K562 (cell line): Measurements from ENCODE around the gene XYLB. TPM values are rescaled to one million over a fixed set of nuclear protein-coding genes. Genes with fewer than 3 reads are reported as not detected.

Experiments
- ARID4B ChIP-seq: sonication (generic); formaldehyde crosslinking; IDR thresholded peaks from 2 replicates; pipeline ENCODE4 v1.8.0; 2022; ENCODE audit warnings: mild to moderate bottlenecking, missing genetic modification reagents
- CCNT2 ChIP-seq: IDR thresholded peaks from 2 replicates; pipeline ENCODE4 v1.6.1; 2011; ENCODE audit warnings: borderline replicate concordance, low read depth, mild to moderate bottlenecking, moderate library complexity, mixed read lengths, low read length; ENCODE audit not compliant: insufficient read length; ENCODE audit errors: extremely low read depth
- CREM ChIP-seq: IDR thresholded peaks from 2 replicates; pipeline ENCODE4 v1.6.1; 2014; ENCODE audit warnings: antibody characterized with exemption, low read depth
- GABPA ChIP-seq: fragments of 200-800 bp; sonication (Bioruptor generic); conservative IDR thresholded peaks from 2 replicates; pipeline ENCODE4 v1.6.1; 2016; ENCODE audit warnings: low read depth, missing genetic modification characterization, missing compliant biosample characterization
- KDM1A ChIP-seq, 2 experiments: fragments of 450-650 bp; IDR thresholded peaks; 2 replicates each; pipeline ENCODE4 v1.6.1; 2016; ENCODE audit warnings: mild to moderate bottlenecking in 2 of 2
- L3MBTL2 ChIP-seq: fragments of 450-650 bp; IDR thresholded peaks from 2 replicates; pipeline ENCODE4 v1.6.1; 2016; ENCODE audit warnings: mild to moderate bottlenecking, moderate library complexity
- MNT ChIP-seq, 2 experiments: fragments of 450-650 bp; conservative IDR thresholded peaks; 2 replicates each; pipeline ENCODE4 v1.6.1; 2017; ENCODE audit warnings: mild to moderate bottlenecking in 2 of 2, moderate library complexity in 2 of 2
- MYC ChIP-seq, 2 experiments: fragments of 250-450 bp in 1 of 2; sonication (Bioruptor Pico) in 1 of 2; IDR thresholded peaks; 2 replicates each; pipeline versions ENCODE4 v1.5.1 to v1.6.1; 2012 to 2021; ENCODE audit warnings: low read depth in 2 of 2, borderline replicate concordance in 1 of 2, improper control_type of control experiment in 1 of 2, low read length in 1 of 2, mild to moderate bottlenecking in 1 of 2, moderate library complexity in 1 of 2
- NFYB ChIP-seq: IDR thresholded peaks from 2 replicates; pipeline ENCODE4 v1.6.1; 2011; ENCODE audit warnings: mild to moderate bottlenecking, moderate library complexity; ENCODE audit not compliant: insufficient read length; ENCODE audit errors: extremely low read depth
- NRF1 ChIP-seq, 2 experiments: fragments of 450-650 bp; IDR thresholded peaks in 1 of 2; conservative IDR thresholded peaks in 1 of 2; 2 replicates each; pipeline ENCODE4 v1.6.1; 2014; ENCODE audit warnings: mild to moderate bottlenecking in 2 of 2
- PHF20 ChIP-seq: fragments of 450-650 bp; IDR thresholded peaks from 2 replicates; pipeline ENCODE4 v1.6.1; 2018; ENCODE audit not compliant: partially characterized antibody
- POLR2A ChIP-seq: fragments of 450-650 bp; conservative IDR thresholded peaks from 2 replicates; pipeline ENCODE4 v1.6.1; 2016
- RBFOX2 ChIP-seq: fragments of 200-400 bp; formaldehyde crosslinking; IDR thresholded peaks from 2 replicates; pipeline ENCODE4 v1.6.1; 2017; ENCODE audit warnings: low read depth, mild to moderate bottlenecking, low read length, moderate library complexity
- RBM22 ChIP-seq: fragments of 200-400 bp; formaldehyde crosslinking; IDR thresholded peaks from 2 replicates; pipeline ENCODE4 v1.6.1; 2018; ENCODE audit warnings: low read length, low read depth; ENCODE audit not compliant: poor library complexity, severe bottlenecking
- XRCC4 ChIP-seq: IDR thresholded peaks from one replicate; pipeline ENCODE4 v1.6.1; 2011; ENCODE audit not compliant: insufficient read depth, insufficient read length; ENCODE audit errors: extremely low read depth
- YY1 ChIP-seq, 3 experiments: IDR thresholded peaks; 2 replicates each; pipeline ENCODE4 v1.6.1; 2011; ENCODE audit warnings: low read length in 2 of 3, mild to moderate bottlenecking in 2 of 3, moderate library complexity in 2 of 3, borderline replicate concordance in 1 of 3, control low read depth in 1 of 3, low read depth in 1 of 3; ENCODE audit not compliant: insufficient read depth in 3 of 3, insufficient replicate concordance in 2 of 3, control insufficient read depth in 1 of 3, insufficient read length in 1 of 3; ENCODE audit errors: extremely low read depth in 1 of 3
- polyA plus RNA-seq, 8 experiments: library from polyadenylated mRNA; depleted of rRNA in 4 of 8; stranded (reverse) in 5 of 8; unstranded in 3 of 8; fragments of >200 nt; fragmentation: Nextera tagmentation in 2 of 8; fragmentation: Illumina TruSeq in 1 of 8; extraction: Ambion mirVana in 2 of 8; extraction: Trizol in 1 of 8; gene quantifications; 2 replicates each; pipeline versions ENCODE4 v1.2.1 to v1.2.3, GENCODE V29; 2011 to 2014; ENCODE audit warnings: inconsistent platforms in 1 of 8, missing spikeins in 1 of 8
- total RNA-seq, 7 experiments: library from RNA; depleted of rRNA in 6 of 7; stranded (reverse); fragments of >200 nt in 6 of 7; fragmentation: Illumina TruSeq in 2 of 7; extraction: Trizol in 2 of 7; gene quantifications; 2 replicates each; pipeline versions ENCODE4 v1.2.1 to v1.2.3, GENCODE V29; 2011 to 2021; ENCODE audit warnings: low replicate concordance in 1 of 7
- TF ChIP-seq, protein P1 (sequence below): sonication (generic); formaldehyde crosslinking; IDR thresholded peaks from 2 replicates; pipeline ENCODE4 v1.8.1; 2022; ENCODE audit warnings: missing genetic modification reagents

XYLB gene
- total and polyA plus RNA-seq, 9 of the 15 experiments (the other 6 are each of a cell fraction or from before 2014, with no cell fraction given): 4.0 to 20.2 (median 13.2) TPM

- peak; percentile 83 to 87 for TF ChIP-seq MNT (conservative IDR thresholded peaks at IDR 0.05)
- peak; percentile 1; the same call in 1 of the 2 replicates for TF ChIP-seq RBFOX2
- peak; percentile 41 for TF ChIP-seq CCNT2
- TF ChIP-seq RBM22: peak; percentile 1
- TF ChIP-seq GABPA (tag): no peak
- no peak for TF ChIP-seq KDM1A (IDR thresholded peaks at IDR 0.05)
- TF ChIP-seq POLR2A: peak; percentile 29; the same call in 1 of the 2 replicates
- TF ChIP-seq ARID4B: peak; percentile 51; the same call in 1 of the 2 replicates
- TF ChIP-seq NRF1 (conservative IDR thresholded peaks at IDR 0.05 in 1 of 2, IDR thresholded peaks at IDR 0.05 in 1 of 2): peak; percentile 50 to 62
- TF ChIP-seq NFYB: no peak
- TF ChIP-seq, protein P1, sequence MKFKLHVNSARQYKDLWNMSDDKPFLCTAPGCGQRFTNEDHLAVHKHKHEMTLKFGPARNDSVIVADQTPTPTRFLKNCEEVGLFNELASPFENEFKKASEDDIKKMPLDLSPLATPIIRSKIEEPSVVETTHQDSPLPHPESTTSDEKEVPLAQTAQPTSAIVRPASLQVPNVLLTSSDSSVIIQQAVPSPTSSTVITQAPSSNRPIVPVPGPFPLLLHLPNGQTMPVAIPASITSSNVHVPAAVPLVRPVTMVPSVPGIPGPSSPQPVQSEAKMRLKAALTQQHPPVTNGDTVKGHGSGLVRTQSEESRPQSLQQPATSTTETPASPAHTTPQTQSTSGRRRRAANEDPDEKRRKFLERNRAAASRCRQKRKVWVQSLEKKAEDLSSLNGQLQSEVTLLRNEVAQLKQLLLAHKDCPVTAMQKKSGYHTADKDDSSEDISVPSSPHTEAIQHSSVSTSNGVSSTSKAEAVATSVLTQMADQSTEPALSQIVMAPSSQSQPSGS (CRISPR knock-in tag): 0 out of 2 replicates have a peak, but pooled peaks have one; percentile 7
- peak in 1 of 3 experiments; percentile 16 for TF ChIP-seq YY1 (IDR thresholded peaks at IDR 0.05; ENCODE audit: borderline replicate concordance in 1 of 3, control insufficient read depth in 1 of 3, extremely low read depth in 1 of 3, insufficient read depth in 3 of 3, insufficient read length in 1 of 3, insufficient replicate concordance in 2 of 3, low read depth in 1 of 3, low read length in 2 of 3)
- TF ChIP-seq L3MBTL2: peak; percentile 95
- no peak for TF ChIP-seq PHF20
- peak; percentile 39 for TF ChIP-seq CREM
- no peak for TF ChIP-seq XRCC4
- no peak; the same call in 1 of the 2 replicates for TF ChIP-seq MYC (IDR thresholded peaks at IDR 0.05; ENCODE audit: low read depth, low read length)
- peak; percentile 69 for TF ChIP-seq MYC (CRISPR knock-in tag; IDR thresholded peaks at IDR 0.05; ENCODE audit: borderline replicate concordance, low read depth)
These were observed 108.5 kb downstream of the XYLB start (continued) for GRCh38 chr3:38454884-38455638.
